ENCODE data around the gene EFCAB5. TPM values are rescaled to one million over a fixed set of nuclear protein-coding genes. Genes with fewer than 3 reads are reported as not detected.
"Not testable (repeated sequence)": the region's sequence is repeated elsewhere in the genome, so short reads cannot be mapped to it uniquely, and the experiment has no call there.

Gene EFCAB5
- total RNA-seq, 1 experiment from 2014 or later = 0.39 TPM

DNA sequence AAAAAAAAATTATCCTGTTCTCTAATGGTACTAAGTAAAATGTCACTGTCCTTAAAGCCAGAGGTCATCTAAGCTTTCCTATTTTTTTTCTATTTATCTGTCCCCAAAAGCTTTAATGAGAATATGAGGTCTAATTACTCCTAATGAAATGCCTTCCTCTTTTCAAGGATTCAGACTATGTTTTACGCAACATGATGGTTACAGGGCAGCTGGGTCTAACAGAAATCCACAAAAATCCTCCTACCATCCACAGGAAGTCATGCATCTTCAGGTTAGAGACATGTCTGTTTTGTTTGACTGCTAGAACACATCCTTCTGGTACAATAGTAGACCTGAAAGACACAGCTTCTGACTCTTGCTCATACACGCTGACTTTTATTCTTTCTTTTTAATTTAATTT is 145.5 kb downstream of the EFCAB5 start:
- Histone ChIP-seq H3K4me1 (ENCODE audit: control insufficient read depth, insufficient read depth, low read length) (peaks cover 2% of the 10 kb centered on the region; the same call in 1 of the 2 replicates), H3K9me3 (ENCODE audit: control insufficient read depth, insufficient read depth, low read depth, low read length) (no peaks in the 10 kb centered on the region), H3K27me3 (ENCODE audit: control insufficient read depth, insufficient read depth, low read length) (no peaks in the 10 kb centered on the region), H3K36me3 (ENCODE audit: control insufficient read depth, insufficient read depth, low read length) (no peaks in the 10 kb centered on the region), H3K4me3 (ENCODE audit: low read depth in 2 of 2, low read length in 2 of 2) (no peak overlapping the region), H3K27ac (ENCODE audit: low read length) (no peak overlapping the region)
- in situ Hi-C loops (cut with HindIII; ENCODE audit: low pct_unique_long_range_greater_than_20kb, low sequenced_read_pairs) (no loop called here), intact Hi-C loops (cut with micrococcal nuclease; ENCODE audit: unreplicated experiment) (no loop called here)
- no TSS peak for BruUV-seq (replicated peaks)
- ChIA-PET CTCF (no interaction called here), POLR2A (no interaction called here)
- no peak for ATAC-seq
- DNase-seq (ENCODE audit: low read depth, low spot score) = no peak
- no peak for TF ChIP-seq TCF7L2 (IDR thresholded peaks at IDR 0.05; ENCODE audit: low read depth, low read length)
- TF ChIP-seq, protein P1, sequence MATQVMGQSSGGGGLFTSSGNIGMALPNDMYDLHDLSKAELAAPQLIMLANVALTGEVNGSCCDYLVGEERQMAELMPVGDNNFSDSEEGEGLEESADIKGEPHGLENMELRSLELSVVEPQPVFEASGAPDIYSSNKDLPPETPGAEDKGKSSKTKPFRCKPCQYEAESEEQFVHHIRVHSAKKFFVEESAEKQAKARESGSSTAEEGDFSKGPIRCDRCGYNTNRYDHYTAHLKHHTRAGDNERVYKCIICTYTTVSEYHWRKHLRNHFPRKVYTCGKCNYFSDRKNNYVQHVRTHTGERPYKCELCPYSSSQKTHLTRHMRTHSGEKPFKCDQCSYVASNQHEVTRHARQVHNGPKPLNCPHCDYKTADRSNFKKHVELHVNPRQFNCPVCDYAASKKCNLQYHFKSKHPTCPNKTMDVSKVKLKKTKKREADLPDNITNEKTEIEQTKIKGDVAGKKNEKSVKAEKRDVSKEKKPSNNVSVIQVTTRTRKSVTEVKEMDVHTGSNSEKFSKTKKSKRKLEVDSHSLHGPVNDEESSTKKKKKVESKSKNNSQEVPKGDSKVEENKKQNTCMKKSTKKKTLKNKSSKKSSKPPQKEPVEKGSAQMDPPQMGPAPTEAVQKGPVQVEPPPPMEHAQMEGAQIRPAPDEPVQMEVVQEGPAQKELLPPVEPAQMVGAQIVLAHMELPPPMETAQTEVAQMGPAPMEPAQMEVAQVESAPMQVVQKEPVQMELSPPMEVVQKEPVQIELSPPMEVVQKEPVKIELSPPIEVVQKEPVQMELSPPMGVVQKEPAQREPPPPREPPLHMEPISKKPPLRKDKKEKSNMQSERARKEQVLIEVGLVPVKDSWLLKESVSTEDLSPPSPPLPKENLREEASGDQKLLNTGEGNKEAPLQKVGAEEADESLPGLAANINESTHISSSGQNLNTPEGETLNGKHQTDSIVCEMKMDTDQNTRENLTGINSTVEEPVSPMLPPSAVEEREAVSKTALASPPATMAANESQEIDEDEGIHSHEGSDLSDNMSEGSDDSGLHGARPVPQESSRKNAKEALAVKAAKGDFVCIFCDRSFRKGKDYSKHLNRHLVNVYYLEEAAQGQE (IDR thresholded peaks at IDR 0.05; ENCODE audit: insufficient read depth in 1 of 2, low read depth in 2 of 2, low read length in 1 of 2) = no peak
- TF ChIP-seq, protein P2, sequence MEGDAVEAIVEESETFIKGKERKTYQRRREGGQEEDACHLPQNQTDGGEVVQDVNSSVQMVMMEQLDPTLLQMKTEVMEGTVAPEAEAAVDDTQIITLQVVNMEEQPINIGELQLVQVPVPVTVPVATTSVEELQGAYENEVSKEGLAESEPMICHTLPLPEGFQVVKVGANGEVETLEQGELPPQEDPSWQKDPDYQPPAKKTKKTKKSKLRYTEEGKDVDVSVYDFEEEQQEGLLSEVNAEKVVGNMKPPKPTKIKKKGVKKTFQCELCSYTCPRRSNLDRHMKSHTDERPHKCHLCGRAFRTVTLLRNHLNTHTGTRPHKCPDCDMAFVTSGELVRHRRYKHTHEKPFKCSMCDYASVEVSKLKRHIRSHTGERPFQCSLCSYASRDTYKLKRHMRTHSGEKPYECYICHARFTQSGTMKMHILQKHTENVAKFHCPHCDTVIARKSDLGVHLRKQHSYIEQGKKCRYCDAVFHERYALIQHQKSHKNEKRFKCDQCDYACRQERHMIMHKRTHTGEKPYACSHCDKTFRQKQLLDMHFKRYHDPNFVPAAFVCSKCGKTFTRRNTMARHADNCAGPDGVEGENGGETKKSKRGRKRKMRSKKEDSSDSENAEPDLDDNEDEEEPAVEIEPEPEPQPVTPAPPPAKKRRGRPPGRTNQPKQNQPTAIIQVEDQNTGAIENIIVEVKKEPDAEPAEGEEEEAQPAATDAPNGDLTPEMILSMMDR (IDR thresholded peaks at IDR 0.05) = no peak
- no peak for TF ChIP-seq POLR2AphosphoS5 (IDR thresholded peaks at IDR 0.05; ENCODE audit: low read depth, low read length)
- no peak for TF ChIP-seq SIN3A (IDR thresholded peaks at IDR 0.05; ENCODE audit: borderline replicate concordance, insufficient read depth, low read depth, low read length)

DNA sequence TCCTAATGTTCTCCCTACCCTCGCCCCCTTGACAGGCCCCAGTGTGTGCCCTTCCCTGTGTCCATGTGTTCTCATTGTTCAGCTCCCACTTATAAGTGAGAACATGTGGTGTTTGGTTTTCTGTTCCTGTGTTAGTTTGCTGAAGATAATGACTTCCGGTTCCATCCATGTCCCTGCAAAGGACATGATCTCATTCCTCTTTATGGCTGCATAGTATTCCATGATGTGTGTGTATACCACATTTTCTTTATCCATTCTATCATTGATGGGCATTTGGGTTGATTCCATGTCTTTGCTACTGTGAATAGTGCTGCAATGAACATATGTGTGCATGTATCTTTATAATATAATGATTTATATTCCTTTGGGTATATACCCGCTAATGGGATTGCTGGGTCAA is 146.0 kb downstream of the EFCAB5 start:
- POLR2A ChIA-PET; CTCF ChIA-PET; intact Hi-C loops (cut with micrococcal nuclease; ENCODE audit: unreplicated experiment); DNase-seq (ENCODE audit: low read depth, low spot score); H3K36me3 ChIP-seq (ENCODE audit: control insufficient read depth, insufficient read depth, low read length); H3K9me3 ChIP-seq (ENCODE audit: control insufficient read depth, insufficient read depth, low read depth, low read length); in situ Hi-C loops (cut with HindIII; ENCODE audit: low pct_unique_long_range_greater_than_20kb, low sequenced_read_pairs); BruUV-seq (replicated peaks); H3K4me1 ChIP-seq (ENCODE audit: control insufficient read depth, insufficient read depth, low read length); H3K4me3 ChIP-seq (ENCODE audit: low read depth in 2 of 2, low read length in 2 of 2); H3K27ac ChIP-seq (ENCODE audit: low read length); ATAC-seq; H3K27me3 ChIP-seq (ENCODE audit: control insufficient read depth, insufficient read depth, low read length): not testable (repeated sequence)

DNA sequence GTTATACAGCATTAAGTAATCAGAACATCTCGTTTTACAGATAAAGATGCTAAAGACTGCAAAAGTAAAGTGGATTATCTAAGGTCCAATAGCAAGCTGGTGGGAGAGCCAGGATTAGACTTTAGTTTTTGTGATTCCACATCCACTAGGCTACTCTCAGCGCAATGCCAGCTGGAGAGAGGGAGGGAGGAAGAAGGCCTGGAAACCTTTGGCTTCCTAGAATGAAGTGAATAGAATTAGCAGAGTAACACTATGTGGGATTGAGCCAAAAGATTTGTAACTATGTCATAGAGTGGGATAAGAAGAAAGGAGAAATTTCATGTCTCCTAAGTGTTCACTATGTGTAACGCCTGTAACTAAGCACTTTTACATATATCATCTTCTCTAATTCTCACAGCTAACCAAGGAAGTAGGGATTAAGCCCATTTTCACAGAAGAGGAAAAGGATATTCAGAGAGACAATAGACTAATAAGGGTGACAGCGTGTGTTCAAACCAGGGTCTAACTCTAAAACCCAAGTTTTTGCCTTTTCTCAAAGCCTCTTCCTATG is 149.8 kb downstream of the EFCAB5 start:
- intact Hi-C loops (cut with micrococcal nuclease; ENCODE audit: unreplicated experiment) (loop anchor here (5.0 to 10.0 kb wide), 2 partner anchors 159 to 286 kb away; partner anchors contain the start of gene SSH2), in situ Hi-C loops (cut with HindIII; ENCODE audit: low pct_unique_long_range_greater_than_20kb, low sequenced_read_pairs) (no loop called here)
- DNase-seq (ENCODE audit: low read depth, low spot score) = no peak
- no peak overlapping the region for H3K4me3 ChIP-seq (ENCODE audit: low read depth in 2 of 2, low read length in 2 of 2)
- peaks cover 3% of the 10 kb centered on the region; the same call in 1 of the 2 replicates for H3K4me1 ChIP-seq (ENCODE audit: control insufficient read depth, insufficient read depth, low read length)
- POLR2A ChIA-PET = no interaction called here
- no peaks in the 10 kb centered on the region for H3K27me3 ChIP-seq (ENCODE audit: control insufficient read depth, insufficient read depth, low read length)
- no peak for ATAC-seq
- H3K9me3 ChIP-seq (ENCODE audit: control insufficient read depth, insufficient read depth, low read depth, low read length) = no peaks in the 10 kb centered on the region
- no peaks in the 10 kb centered on the region for H3K36me3 ChIP-seq (ENCODE audit: control insufficient read depth, insufficient read depth, low read length)
- TF ChIP-seq, protein P2 (IDR thresholded peaks at IDR 0.05) = no peak
- TF ChIP-seq SIN3A (IDR thresholded peaks at IDR 0.05; ENCODE audit: borderline replicate concordance, insufficient read depth, low read depth, low read length) (no peak), POLR2AphosphoS5 (IDR thresholded peaks at IDR 0.05; ENCODE audit: low read depth, low read length) (no peak), TCF7L2 (IDR thresholded peaks at IDR 0.05; ENCODE audit: low read depth, low read length) (no peak)
- TF ChIP-seq, protein P1 (IDR thresholded peaks at IDR 0.05; ENCODE audit: insufficient read depth in 1 of 2, low read depth in 2 of 2, low read length in 1 of 2) = no peak
- CTCF ChIA-PET = no interaction called here
- H3K27ac ChIP-seq (ENCODE audit: low read length) = no peak overlapping the region
- BruUV-seq (replicated peaks) = no TSS peak
